ENCODE data around the gene ATG16L1.
A peak's percentile ranks its signal among the peaks of the same experiment; 100 is the strongest.

ATG16L1 gene

GRCh38 chr2:233247116-233247515 lies 4.4 kb upstream of the ATG16L1 start:
- DNase-seq (ENCODE audit: low read depth): no peak
- H3K4me3 ChIP-seq (ENCODE audit: low read length): no peak overlapping the region
- no peak for TF ChIP-seq CTCF (conservative IDR thresholded peaks at IDR 0.05; ENCODE audit: low read length)

- no peak for DNase-seq (ENCODE audit: low read depth)
- TF ChIP-seq CTCF (conservative IDR thresholded peaks at IDR 0.05; ENCODE audit: low read length): no peak
- no peak overlapping the region for H3K4me3 ChIP-seq (ENCODE audit: low read length)
These were observed 3.7 kb upstream of the ATG16L1 start for GRCh38 chr2:233247744-233248143.

GRCh38 chr2:233248999-233249398 lies 2.5 kb upstream of the ATG16L1 start:
- no peak for TF ChIP-seq CTCF (conservative IDR thresholded peaks at IDR 0.05; ENCODE audit: low read length)
- DNase-seq (ENCODE audit: low read depth): no peak
- H3K4me3 ChIP-seq (ENCODE audit: low read length): no peak overlapping the region

GRCh38 chr2:233250568-233250967 lies 905 bp upstream of the ATG16L1 start:
- H3K4me3 ChIP-seq (ENCODE audit: low read length): no peak overlapping the region
- TF ChIP-seq CTCF (conservative IDR thresholded peaks at IDR 0.05; ENCODE audit: low read length): no peak
- no peak for DNase-seq (ENCODE audit: low read depth)

GRCh38 chr2:233250985-233251305 lies 528 bp upstream of the ATG16L1 start:
- peak overlapping the region; percentile 32 for H3K4me3 ChIP-seq (ENCODE audit: low read length)
- TF ChIP-seq CTCF (conservative IDR thresholded peaks at IDR 0.05; ENCODE audit: low read length): no peak
- no peak for DNase-seq (ENCODE audit: low read depth)

- peak overlapping the region; percentile 96 for H3K4me3 ChIP-seq (ENCODE audit: low read length)
- TF ChIP-seq CTCF (conservative IDR thresholded peaks at IDR 0.05; ENCODE audit: low read length): no peak
- DNase-seq (ENCODE audit: low read depth): no peak
These were observed 754 bp downstream of the ATG16L1 start for GRCh38 chr2:233252227-233252626.

- TF ChIP-seq CTCF (conservative IDR thresholded peaks at IDR 0.05; ENCODE audit: low read length): no peak
- H3K4me3 ChIP-seq (ENCODE audit: low read length): no peak overlapping the region
- DNase-seq (ENCODE audit: low read depth): no peak
These were observed 3.7 kb downstream of the ATG16L1 start for GRCh38 chr2:233255151-233255550.

All from AG10803 (cell line).